IPS-20b (cell line): ENCODE measurements around the gene MEGF6.

Source experiments
- H3K27ac ChIP-seq: one replicate; pipeline ENCODE4 v1.5.1; 2013; ENCODE audit warnings: low read length
- H3K27me3 ChIP-seq: 2 replicates; pipeline ENCODE4 v1.6.1; 2013; ENCODE audit warnings: mild to moderate bottlenecking, low read length, inconsistent platforms; ENCODE audit not compliant: insufficient read depth
- H3K36me3 ChIP-seq: 2 replicates; pipeline ENCODE4 v1.6.1; 2013; ENCODE audit warnings: low read depth, mild to moderate bottlenecking, inconsistent platforms, low read length, moderate library complexity; ENCODE audit not compliant: insufficient read depth
- H3K4me1 ChIP-seq: 2 replicates; pipeline ENCODE4 v1.6.1; 2013; ENCODE audit warnings: mild to moderate bottlenecking, control low read depth, inconsistent platforms, low read length, moderate library complexity; ENCODE audit not compliant: insufficient read depth
- H3K4me3 ChIP-seq: 2 replicates; pipeline ENCODE4 v1.5.1; 2013; ENCODE audit warnings: mild to moderate bottlenecking, low read length, inconsistent platforms
- H3K9ac ChIP-seq: 2 replicates; pipeline ENCODE4 v1.6.1; 2013; ENCODE audit warnings: low read depth, mild to moderate bottlenecking, inconsistent platforms, low read length, moderate library complexity
- H3K9me3 ChIP-seq: 2 replicates; pipeline ENCODE4 v1.6.1; 2013; ENCODE audit warnings: mild to moderate bottlenecking, low read depth, low read length, inconsistent platforms; ENCODE audit not compliant: insufficient read depth

The MEGF6 gene

DNA sequence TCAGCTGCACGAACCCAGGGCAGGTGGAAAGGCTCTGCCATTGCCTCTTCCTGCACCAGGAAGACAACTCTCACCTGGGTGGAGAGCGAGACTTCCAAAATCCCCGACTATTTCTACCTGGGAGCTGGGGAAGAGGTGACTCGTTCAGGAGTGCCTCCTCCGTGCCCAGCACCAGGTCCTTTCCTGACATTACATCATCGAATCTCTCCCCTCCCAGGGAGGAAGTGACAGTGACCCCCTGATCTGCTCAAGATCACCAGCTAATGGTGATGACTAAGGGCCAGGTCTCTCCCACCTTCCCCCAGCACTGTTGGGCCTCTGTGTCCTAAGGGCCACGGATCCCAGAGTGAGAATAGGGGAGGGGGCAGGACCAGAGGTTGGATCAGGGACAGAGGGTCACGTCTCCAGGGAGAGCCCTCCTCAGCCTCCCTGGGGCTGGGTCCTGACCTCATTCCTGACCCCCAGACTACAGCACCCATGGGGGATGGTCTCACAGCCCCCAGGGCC lies 6.8 kb downstream of the MEGF6 start:
- no peaks in the 10 kb centered on the region for H3K9me3 ChIP-seq
- H3K4me3 ChIP-seq = no peak overlapping the region
- H3K27me3 ChIP-seq = no peaks in the 10 kb centered on the region
- H3K4me1 ChIP-seq = no peaks in the 10 kb centered on the region; the same call in 1 of the 2 replicates
- H3K27ac ChIP-seq = no peak overlapping the region
- no peaks in the 10 kb centered on the region for H3K36me3 ChIP-seq
- H3K9ac ChIP-seq = no peak overlapping the region

DNA sequence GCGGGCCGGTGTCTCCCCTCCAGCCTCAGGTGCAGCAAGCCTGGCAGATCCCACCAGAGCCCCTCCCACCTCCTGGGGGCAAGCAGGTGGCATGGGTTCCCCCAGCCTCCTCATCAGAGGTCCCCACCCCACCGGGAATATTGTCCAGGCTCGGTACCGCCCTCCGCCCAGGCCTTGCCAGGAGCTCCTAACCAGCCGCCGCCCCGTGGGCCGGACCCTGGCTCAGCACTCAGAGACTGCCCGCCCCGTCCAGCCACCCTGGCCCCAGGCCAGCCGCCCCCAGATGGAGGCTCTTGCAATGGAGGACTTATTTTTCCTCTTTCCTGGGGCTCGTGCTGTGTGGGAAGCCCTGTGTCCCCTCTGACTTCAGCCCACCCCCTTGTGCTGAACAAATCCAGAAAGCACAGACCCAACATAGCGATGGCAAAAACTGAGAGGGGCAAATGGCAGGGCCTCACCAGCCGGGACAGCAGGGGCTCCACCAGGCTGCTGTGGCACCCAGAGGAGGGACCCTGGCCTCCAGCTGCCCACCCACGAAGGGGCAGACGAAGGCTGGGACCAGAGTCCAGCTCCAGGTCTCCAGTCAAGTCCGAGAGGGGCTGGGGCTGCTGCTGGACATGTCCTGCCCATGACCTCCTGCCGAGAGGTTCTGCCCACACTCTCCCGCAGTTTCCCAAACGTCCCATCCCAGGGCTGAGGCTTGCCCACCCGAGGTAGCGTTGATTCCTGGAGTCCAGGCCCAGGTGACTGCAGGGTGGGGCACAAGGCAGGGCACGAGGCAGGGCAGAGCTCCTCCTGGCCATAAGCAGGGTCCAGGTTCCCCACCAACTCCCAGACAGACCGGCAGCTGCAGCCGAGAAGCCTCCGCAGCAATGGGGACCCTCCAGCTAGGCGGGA lies 7.5 kb downstream of the MEGF6 start:
- H3K27me3 ChIP-seq = no peaks in the 10 kb centered on the region
- no peaks in the 10 kb centered on the region for H3K36me3 ChIP-seq
- no peak overlapping the region for H3K9ac ChIP-seq
- H3K4me3 ChIP-seq = no peak overlapping the region
- peaks cover 3% of the 10 kb centered on the region; the same call in 1 of the 2 replicates for H3K4me1 ChIP-seq
- no peaks in the 10 kb centered on the region for H3K9me3 ChIP-seq
- H3K27ac ChIP-seq = no peak overlapping the region

DNA sequence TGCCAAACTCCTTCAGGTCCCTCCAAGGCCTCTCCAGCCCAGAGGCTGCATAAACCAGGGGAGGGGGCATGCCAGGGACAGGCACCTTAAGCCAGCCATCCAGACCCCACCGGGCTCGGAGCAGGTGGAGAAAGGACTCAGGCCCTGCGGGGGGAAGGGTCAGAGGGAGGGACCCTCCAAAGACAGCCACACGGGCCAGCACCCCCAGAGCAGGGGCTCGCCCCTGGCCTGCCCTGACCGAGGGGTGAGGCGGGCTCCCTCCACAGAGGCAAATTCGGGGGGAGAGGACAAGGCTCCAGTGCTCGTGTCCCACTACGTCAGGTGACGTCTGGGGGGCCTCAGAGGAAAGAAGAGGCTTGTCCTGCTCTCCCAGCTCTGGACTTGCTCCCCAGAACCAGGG lies 8.2 kb downstream of the MEGF6 start:
- H3K36me3 ChIP-seq = no peaks in the 10 kb centered on the region
- no peak overlapping the region for H3K27ac ChIP-seq

DNA sequence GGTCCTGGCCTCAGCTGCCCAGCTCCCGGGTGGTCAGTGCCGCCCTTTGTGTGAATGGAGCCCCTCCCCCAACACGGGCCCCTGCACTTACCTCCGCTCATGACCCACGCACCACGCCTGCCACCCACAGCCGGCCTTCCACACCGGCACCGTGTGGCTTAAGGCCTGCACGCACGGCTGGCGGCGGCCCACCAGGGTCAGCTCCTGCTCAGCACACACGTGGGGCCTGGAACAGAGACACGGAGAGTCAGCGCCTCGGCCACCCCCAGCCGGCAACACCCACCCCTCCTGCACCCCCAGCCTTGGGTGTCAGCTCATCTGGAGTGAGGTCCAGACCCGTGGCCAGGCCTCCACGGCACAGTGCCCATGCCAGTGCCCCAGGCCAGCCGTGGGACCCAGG lies 8.9 kb downstream of the MEGF6 start:
- Histone ChIP-seq H3K9me3 (no peaks in the 10 kb centered on the region), H3K27ac (no peak overlapping the region), H3K4me3 (no peak overlapping the region), H3K36me3 (no peaks in the 10 kb centered on the region), H3K27me3 (no peaks in the 10 kb centered on the region), H3K9ac (no peak overlapping the region), H3K4me1 (peaks cover 7% of the 10 kb centered on the region; the same call in 1 of the 2 replicates)

More for the DNA sequence above, 8.2 kb downstream of the MEGF6 start:
- Histone ChIP-seq H3K4me1 (peaks cover 6% of the 10 kb centered on the region; the same call in 1 of the 2 replicates), H3K4me3 (no peak overlapping the region), H3K9ac (no peak overlapping the region), H3K9me3 (no peaks in the 10 kb centered on the region), H3K27me3 (no peaks in the 10 kb centered on the region)

DNA sequence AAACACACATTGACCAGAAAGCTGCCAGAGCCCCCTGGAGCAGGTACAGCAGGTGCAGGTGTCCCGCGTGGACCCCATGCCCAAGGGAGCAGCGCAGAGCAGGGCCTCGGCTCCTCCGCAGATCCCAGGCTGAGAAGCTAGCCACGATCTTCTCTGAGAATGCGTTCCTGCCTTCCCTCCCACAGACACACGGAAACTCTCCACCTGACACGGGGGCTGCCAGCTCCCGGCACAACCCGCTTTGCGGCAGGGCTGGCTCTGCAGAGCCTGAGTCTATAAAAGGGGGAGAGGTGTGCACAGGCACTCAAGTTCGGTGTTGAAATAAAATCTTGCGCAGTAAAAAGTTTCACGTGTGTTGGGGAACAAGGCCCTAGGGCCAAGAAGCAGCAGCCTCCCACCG lies 9.6 kb downstream of the MEGF6 start:
- Histone ChIP-seq H3K9me3 (no peaks in the 10 kb centered on the region), H3K27me3 (no peaks in the 10 kb centered on the region), H3K27ac (no peak overlapping the region), H3K36me3 (no peaks in the 10 kb centered on the region), H3K9ac (no peak overlapping the region), H3K4me3 (no peak overlapping the region), H3K4me1 (peaks cover 7% of the 10 kb centered on the region; the same call in 1 of the 2 replicates)

DNA sequence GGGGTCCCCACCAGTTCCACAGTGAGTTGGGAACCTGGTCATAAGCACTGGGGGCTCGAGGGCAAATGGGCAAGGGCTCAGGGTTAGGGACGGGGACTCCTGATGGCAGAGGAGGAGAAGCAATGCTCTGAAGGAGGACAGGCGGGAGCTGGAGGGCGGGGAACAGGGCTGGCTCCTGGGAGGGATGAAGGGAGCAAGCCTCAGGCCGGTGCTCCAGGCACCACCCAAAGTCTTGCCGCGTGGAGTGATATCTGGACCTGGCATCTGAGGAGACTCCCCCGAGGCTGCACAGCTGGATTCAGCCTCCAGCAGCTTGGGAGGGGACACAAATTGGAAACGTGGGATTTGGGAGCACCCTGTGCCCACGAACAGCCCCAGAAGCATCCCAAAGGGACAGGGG lies 11.0 kb downstream of the MEGF6 start:
- Histone ChIP-seq H3K4me3 (no peak overlapping the region), H3K36me3 (no peaks in the 10 kb centered on the region), H3K27ac (no peak overlapping the region), H3K9ac (no peak overlapping the region), H3K27me3 (no peaks in the 10 kb centered on the region), H3K9me3 (no peaks in the 10 kb centered on the region), H3K4me1 (peaks cover 7% of the 10 kb centered on the region; the same call in 1 of the 2 replicates)

DNA sequence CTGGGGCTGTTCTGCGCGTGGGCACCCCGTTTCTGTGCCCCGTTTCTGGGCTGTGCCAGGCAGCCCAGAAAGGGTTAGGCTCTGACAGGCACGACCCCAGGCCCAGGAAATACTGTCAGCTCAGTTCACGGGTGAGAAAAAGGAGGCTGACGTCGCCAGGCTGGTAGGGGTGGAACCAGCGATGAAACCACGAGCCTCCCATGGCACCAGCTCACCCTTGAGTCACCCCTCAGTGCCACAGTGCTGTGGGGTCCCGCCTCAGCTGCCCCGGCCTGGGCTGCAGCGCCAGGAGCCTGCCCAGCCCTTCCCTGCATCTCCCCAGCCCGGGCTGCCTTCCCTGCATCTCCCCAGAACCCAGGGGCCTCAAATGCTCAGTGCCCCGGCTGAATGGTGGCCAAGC lies 11.5 kb downstream of the MEGF6 start:
- Histone ChIP-seq H3K4me3 (no peak overlapping the region), H3K36me3 (no peaks in the 10 kb centered on the region), H3K27ac (no peak overlapping the region), H3K9ac (no peak overlapping the region), H3K27me3 (no peaks in the 10 kb centered on the region), H3K9me3 (no peaks in the 10 kb centered on the region), H3K4me1 (peaks cover 7% of the 10 kb centered on the region; the same call in 1 of the 2 replicates)

DNA sequence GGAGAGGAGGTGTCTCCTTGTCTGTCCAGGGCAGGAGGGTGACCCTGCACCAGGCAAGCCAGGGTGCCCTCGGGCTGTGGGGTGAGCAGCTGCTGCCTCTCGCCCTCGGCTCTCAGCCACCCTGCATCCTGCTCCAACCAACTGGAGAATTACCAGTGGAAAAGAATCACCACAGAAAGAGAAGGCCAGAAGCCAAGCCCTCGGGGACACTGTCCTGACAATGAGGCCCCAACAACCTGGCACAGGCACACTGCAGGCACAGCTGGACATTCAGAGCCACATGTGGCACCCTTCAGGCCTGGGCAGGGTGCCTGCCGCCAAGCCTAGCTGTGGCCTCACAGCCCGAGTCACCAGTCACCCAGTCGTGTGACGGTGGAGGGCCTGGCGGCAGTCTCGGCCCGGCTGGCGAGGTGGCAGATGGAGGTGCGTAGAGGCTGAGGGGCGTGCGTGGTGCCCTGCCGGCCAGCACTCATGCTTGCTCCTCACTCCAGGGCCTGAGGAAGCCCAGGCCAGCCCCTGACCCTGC lies 12.0 kb downstream of the MEGF6 start:
- H3K27ac ChIP-seq = no peak overlapping the region
- H3K36me3 ChIP-seq = no peaks in the 10 kb centered on the region
- no peaks in the 10 kb centered on the region for H3K9me3 ChIP-seq
- no peak overlapping the region for H3K4me3 ChIP-seq
- peaks cover 7% of the 10 kb centered on the region; the same call in 1 of the 2 replicates for H3K4me1 ChIP-seq
- no peak overlapping the region for H3K9ac ChIP-seq
- H3K27me3 ChIP-seq = no peaks in the 10 kb centered on the region

DNA sequence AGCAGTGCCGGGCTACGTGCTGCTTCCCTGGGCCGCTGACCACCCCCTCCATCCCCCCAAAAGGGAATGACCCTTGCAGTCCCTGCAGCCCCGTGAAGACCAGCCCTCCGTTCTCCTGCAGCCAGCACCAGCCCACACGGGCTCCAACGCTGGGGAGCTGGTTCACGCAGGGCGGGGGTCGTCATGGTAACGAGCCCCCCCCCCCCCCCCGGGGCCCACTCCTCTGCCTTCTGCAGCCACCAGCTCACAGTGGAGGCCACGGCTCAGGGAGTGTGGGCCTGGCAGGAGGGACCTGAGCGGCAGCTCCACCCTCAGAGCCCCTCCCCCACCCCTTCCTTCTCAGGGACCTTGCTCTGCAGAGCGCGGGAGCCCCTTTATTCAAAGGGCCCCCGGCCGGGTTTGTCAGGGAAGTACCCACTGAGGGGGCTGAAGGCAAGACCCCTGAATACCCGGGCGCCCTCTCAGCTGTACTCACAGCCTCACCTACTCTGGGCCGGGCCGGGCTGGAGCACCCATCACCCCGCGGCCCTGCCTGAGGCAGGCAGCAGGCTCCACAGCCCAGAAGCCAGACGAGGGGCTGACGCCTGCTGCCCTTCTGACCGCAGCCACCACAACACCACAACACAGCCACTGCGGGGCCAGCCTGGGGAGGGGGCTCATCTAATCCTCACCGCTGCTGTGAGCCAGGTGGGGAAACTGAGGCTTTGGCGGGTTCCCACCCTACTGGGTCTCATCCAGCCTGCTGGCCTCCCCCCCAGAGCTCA lies 12.6 kb downstream of the MEGF6 start:
- no peaks in the 10 kb centered on the region for H3K27me3 ChIP-seq
- no peak overlapping the region for H3K9ac ChIP-seq
- H3K4me1 ChIP-seq = peaks cover 8% of the 10 kb centered on the region; the same call in 1 of the 2 replicates

DNA sequence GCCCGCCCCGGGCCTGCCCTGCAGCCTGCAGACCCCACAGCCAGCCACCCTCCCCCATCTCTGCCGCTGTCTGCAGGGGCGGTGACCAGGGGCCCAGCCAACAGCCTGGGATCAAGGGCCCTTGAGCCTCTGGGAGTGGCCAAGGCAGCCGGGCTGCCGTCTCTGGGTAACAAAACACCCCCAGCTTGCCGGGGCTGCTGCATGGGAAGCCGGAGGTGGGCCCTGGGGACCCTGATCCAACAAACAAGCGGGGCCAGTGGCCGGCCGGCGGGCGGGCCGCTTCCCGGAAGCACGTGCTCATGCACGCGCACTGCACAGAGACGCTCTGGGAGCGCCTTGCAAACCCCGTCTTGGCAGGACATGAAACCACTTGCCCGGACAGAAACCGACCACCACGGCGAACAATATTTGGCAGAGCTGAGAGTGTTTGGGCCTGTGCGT lies 13.2 kb downstream of the MEGF6 start:
- Histone ChIP-seq H3K27ac (no peak overlapping the region), H3K9ac (no peak overlapping the region), H3K9me3 (no peaks in the 10 kb centered on the region), H3K36me3 (no peaks in the 10 kb centered on the region), H3K4me3 (no peak overlapping the region), H3K4me1 (peaks cover 11% of the 10 kb centered on the region; the same call in 1 of the 2 replicates), H3K27me3 (no peaks in the 10 kb centered on the region)

More for the DNA sequence above, 12.6 kb downstream of the MEGF6 start:
- H3K36me3 ChIP-seq = no peaks in the 10 kb centered on the region
- H3K4me3 ChIP-seq = no peak overlapping the region
- H3K9me3 ChIP-seq = no peaks in the 10 kb centered on the region
- no peak overlapping the region for H3K27ac ChIP-seq

DNA sequence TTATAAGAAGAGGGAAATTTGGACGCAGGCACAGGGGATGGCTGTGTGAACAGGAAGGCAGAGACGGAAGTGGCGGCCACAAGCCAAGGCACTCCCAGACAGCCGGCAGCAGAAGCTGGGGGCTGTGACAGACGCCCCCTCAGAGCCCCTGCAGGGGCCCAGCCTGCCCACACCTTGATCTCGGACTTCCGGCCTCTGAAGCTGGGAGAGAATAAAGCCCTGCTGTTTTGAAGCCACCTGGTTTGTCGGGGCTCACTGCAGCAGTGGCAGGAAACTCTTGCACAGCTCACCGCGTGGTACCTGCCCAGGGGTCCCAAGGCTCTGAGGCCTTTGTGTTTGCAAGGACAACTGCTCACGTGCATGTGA lies 13.7 kb downstream of the MEGF6 start:
- no peak overlapping the region for H3K9ac ChIP-seq
- no peak overlapping the region for H3K4me3 ChIP-seq
- no peaks in the 10 kb centered on the region for H3K9me3 ChIP-seq
- H3K36me3 ChIP-seq = no peaks in the 10 kb centered on the region
- peaks cover 11% of the 10 kb centered on the region; the same call in 1 of the 2 replicates for H3K4me1 ChIP-seq
- H3K27me3 ChIP-seq = no peaks in the 10 kb centered on the region
- H3K27ac ChIP-seq = no peak overlapping the region
